Measurements from ENCODE around the gene GADL1.

DNA sequence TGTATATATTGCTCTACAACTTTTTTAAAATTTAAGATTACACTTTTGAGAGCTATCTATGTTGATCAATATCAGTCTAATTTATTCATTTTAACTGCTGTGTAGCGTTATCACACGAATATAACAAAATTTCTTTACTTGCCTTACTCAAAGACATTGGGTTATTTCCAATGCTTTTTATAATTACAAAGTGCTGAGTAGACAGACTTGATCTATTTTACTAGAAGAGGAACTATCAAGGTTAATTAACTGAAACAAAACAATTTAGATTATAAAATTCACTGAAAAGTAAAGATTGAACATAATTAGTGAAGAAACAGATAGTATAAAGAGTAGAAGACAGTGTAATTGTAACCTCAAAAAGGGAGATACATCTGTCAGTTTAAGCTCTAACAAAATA lies 182.6 kb downstream of the GADL1 start:
- no peak for TF ChIP-seq EZH2 (IDR thresholded peaks at IDR 0.05; ENCODE audit: insufficient read depth, poor library complexity, severe bottlenecking)
- TF ChIP-seq EZH2phosphoT487 (IDR thresholded peaks at IDR 0.05; ENCODE audit: insufficient read depth, low read depth) = no peak
